Keratinocyte (primary cell): ENCODE data around the gene CPT1B. TPM values are rescaled to one million over a fixed set of nuclear protein-coding genes. Genes with fewer than 3 reads are reported as not detected.

Source experiments
- DNase-seq: peaks from one replicate; pipeline ENCODE4 v3.0.0-alpha.2; 2011; ENCODE audit warnings: low read depth, missing footprints, low spot score
- FAIRE-seq: peaks from 2 replicates; lab custom pipeline; 2011; peaks lifted over from hg19 to GRCh38; lab: Jason Lieb, UNC
- H2AFZ ChIP-seq: 2 replicates; pipeline ENCODE4 v1.6.0; 2012; ENCODE audit warnings: low read length, control low read depth, inconsistent platforms; ENCODE audit not compliant: control insufficient read depth
- H3K27ac ChIP-seq: 2 replicates; pipeline ENCODE4 v1.5.1; 2011; ENCODE audit warnings: low read length; ENCODE audit not compliant: control insufficient read depth, insufficient read depth
- H3K27me3 ChIP-seq: 3 replicates; pipeline ENCODE4 v1.6.0; 2011; ENCODE audit warnings: low read length; ENCODE audit not compliant: control insufficient read depth, insufficient read depth; ENCODE audit errors: extremely low read depth
- H3K36me3 ChIP-seq, 2 experiments: 2 replicates in 1 of 2; 3 replicates in 1 of 2; pipeline ENCODE4 v1.5.1; 2011; ENCODE audit warnings: low read length in 2 of 2, mild to moderate bottlenecking in 1 of 2; ENCODE audit not compliant: control insufficient read depth in 2 of 2, insufficient read depth in 2 of 2; ENCODE audit errors: extremely low read depth in 1 of 2
- H3K4me1 ChIP-seq: 3 replicates; pipeline ENCODE4 v1.5.1; 2011; ENCODE audit warnings: low read length; ENCODE audit not compliant: control insufficient read depth, insufficient read depth; ENCODE audit errors: extremely low read depth
- H3K4me2 ChIP-seq: 3 replicates; pipeline ENCODE4 v1.6.0; 2011; ENCODE audit warnings: low read depth, low read length; ENCODE audit not compliant: control insufficient read depth, insufficient read depth; ENCODE audit errors: extremely low read depth
- H3K4me3 ChIP-seq, 3 experiments: fragments of 200-600 bp in 1 of 3; sonication (generic) in 1 of 3; 2 replicates in 2 of 3; 3 replicates in 1 of 3; pipeline ENCODE4 v1.5.1; 2011 to 2016; ENCODE audit warnings: low read length in 3 of 3, mild to moderate bottlenecking in 3 of 3, control low read depth in 2 of 3, inconsistent platforms in 1 of 3, low read depth in 1 of 3, mixed read lengths in 1 of 3, mixed run types in 1 of 3, moderate library complexity in 1 of 3; ENCODE audit not compliant: control insufficient read depth in 2 of 3, insufficient read depth in 2 of 3; ENCODE audit errors: extremely low read depth in 1 of 3
- H3K79me2 ChIP-seq: 2 replicates; pipeline ENCODE4 v1.6.0; 2012; ENCODE audit warnings: low read length; ENCODE audit not compliant: control insufficient read depth, insufficient read depth
- H3K9ac ChIP-seq: 3 replicates; pipeline ENCODE4 v1.6.0; 2011; ENCODE audit warnings: low read length; ENCODE audit not compliant: control insufficient read depth, insufficient read depth; ENCODE audit errors: extremely low read depth
- H3K9me1 ChIP-seq: 3 replicates; pipeline ENCODE4 v1.6.0; 2011; ENCODE audit warnings: low read length; ENCODE audit not compliant: control insufficient read depth, insufficient read depth; ENCODE audit errors: extremely low read depth
- H3K9me3 ChIP-seq: 2 replicates; pipeline ENCODE4 v1.5.1; 2012; ENCODE audit warnings: low read depth, low read length; ENCODE audit not compliant: control insufficient read depth
- H4K20me1 ChIP-seq: 3 replicates; pipeline ENCODE4 v1.6.0; 2011; ENCODE audit warnings: low read length; ENCODE audit not compliant: control insufficient read depth, insufficient read depth; ENCODE audit errors: extremely low read depth
- CTCF ChIP-seq, 3 experiments: IDR thresholded peaks in 1 of 3; conservative IDR thresholded peaks in 1 of 3; optimal IDR thresholded peaks in 1 of 3; 2 replicates in 2 of 3; 3 replicates in 1 of 3; pipeline versions ENCODE3 to v1.5.1; 2011; ENCODE audit warnings: low read length in 3 of 3, mild to moderate bottlenecking in 3 of 3, moderate library complexity in 2 of 3, control low read depth in 1 of 3, inconsistent platforms in 1 of 3; ENCODE audit not compliant: insufficient read depth in 2 of 3; ENCODE audit errors: extremely low read depth in 1 of 3
- EZH2 ChIP-seq: IDR thresholded peaks from one replicate; pipeline ENCODE4 v1.6.1; 2012; ENCODE audit warnings: inconsistent platforms, mild to moderate bottlenecking, low read length, moderate library complexity
- dilution Hi-C: fragments of 300-500 bp; cut with MboI; formaldehyde crosslinking; loops from one replicate; pipeline ENCODE4 v1.7.0; 2020; ENCODE audit warnings: low sequenced_read_pairs; ENCODE audit not compliant: extremely low pct_ligation_motif_present
- polyA plus RNA-seq, 5 experiments: library from polyadenylated mRNA; depleted of rRNA in 3 of 5; stranded (reverse) in 3 of 5; stranded (forward) in 1 of 5; unstranded in 1 of 5; fragments of >200 nt; gene quantifications; 1 replicate in 1 of 5; 2 replicates in 3 of 5; 3 replicates in 1 of 5; pipeline versions ENCODE4 v1.2.1 to v1.2.3, GENCODE V29; 2011 to 2012; ENCODE audit warnings: missing spikeins in 2 of 5, low read depth in 1 of 5, low replicate concordance in 1 of 5

The CPT1B gene
- polyA plus RNA-seq, 1 donor (not counting 4 experiments of a cell fraction or from before 2014, with no cell fraction given), result 11.0 TPM

- Histone ChIP-seq H3K36me3 (no peaks in the 10 kb centered on the region), H2AFZ (no peak within 1 kb of the TSS), H3K27me3 (peaks cover 55% of the 10 kb centered on the region), H3K27ac (no peak within 1 kb of the TSS), H3K4me1 (no peaks in the 10 kb centered on the region), H3K79me2 (no peaks in the 10 kb centered on the region), H4K20me1 (no peaks in the 10 kb centered on the region), H3K9ac (no peak within 1 kb of the TSS), H3K9me1 (no peaks in the 10 kb centered on the region), H3K4me3 (peak within 1 kb of the TSS in 1 of 3 experiments; percentile 27), H3K9me3 (no peaks in the 10 kb centered on the region), H3K4me2 (no peak within 1 kb of the TSS)
- dilution Hi-C loops, result no loop called here
- no peak for TF ChIP-seq EZH2
- TF ChIP-seq CTCF (optimal IDR thresholded peaks at IDR 0.05 in 1 of 3, IDR thresholded peaks at IDR 0.05 in 1 of 3, conservative IDR thresholded peaks at IDR 0.05 in 1 of 3; ENCODE audit: extremely low read depth in 1 of 3, insufficient read depth in 2 of 3, low read length in 3 of 3), result no peak
- no peak for DNase-seq
- no peak for FAIRE-seq
These were observed 22.3 kb upstream of the CPT1B start, which contains the start of gene MAPK8IP2 for GRCh38 chr22:50600538-50600937. MAPK8IP2 (plus strand) TSS chr22:50600793; CDS start chr22:50600819, 26 bp downstream.

DNA sequence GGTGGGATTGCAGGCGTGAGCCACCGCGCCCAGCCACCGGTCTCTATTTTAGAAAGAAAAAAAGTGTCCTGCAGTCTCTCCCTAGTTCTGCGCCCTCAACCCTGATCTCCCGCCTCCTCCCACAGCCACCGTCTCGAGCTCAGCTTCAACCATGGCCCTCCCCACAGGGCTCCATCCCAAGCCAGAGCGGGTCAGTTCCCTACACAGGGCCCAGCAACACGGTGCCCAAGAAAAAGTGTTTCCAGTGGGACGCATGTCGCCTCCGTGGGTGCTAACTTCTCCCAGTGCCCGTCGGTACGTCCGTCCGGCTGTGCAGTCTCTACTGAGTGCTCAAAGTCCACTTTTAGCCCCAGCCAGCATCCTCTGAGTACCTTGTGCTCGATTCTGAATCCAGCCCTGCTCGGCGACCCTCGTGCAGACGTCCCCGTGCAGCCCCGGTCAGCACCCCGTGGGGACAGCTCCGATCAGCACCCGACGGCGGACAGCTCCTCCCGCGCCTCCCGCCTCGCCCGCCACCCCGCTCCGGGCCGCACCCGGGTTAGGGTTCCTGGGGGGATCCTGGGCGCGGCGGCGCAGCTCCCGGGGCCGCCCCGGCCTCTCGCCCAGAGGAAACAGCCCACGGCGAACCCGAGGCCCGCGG, 21.7 kb upstream of the CPT1B start:
- Histone ChIP-seq H3K79me2 (no peaks in the 10 kb centered on the region), H3K27me3 (peaks cover 49% of the 10 kb centered on the region), H3K36me3 (no peaks in the 10 kb centered on the region), H3K9ac (no peak overlapping the region), H2AFZ (no peak overlapping the region), H3K4me3 (no peak overlapping the region), H3K9me1 (no peaks in the 10 kb centered on the region), H3K4me1 (no peaks in the 10 kb centered on the region), H3K27ac (no peak overlapping the region), H4K20me1 (no peaks in the 10 kb centered on the region), H3K9me3 (no peaks in the 10 kb centered on the region), H3K4me2 (no peak overlapping the region)
- TF ChIP-seq CTCF (optimal IDR thresholded peaks at IDR 0.05 in 1 of 3, IDR thresholded peaks at IDR 0.05 in 1 of 3, conservative IDR thresholded peaks at IDR 0.05 in 1 of 3; ENCODE audit: extremely low read depth in 1 of 3, insufficient read depth in 2 of 3, low read length in 3 of 3), result no peak
- peak; percentile 43 for TF ChIP-seq EZH2
- no peak for DNase-seq
- FAIRE-seq, result no peak
- dilution Hi-C loops, result no loop called here
